HEK293 (cell line): Measurements from ENCODE around the gene LFNG.
A peak's percentile ranks its signal among the peaks of the same experiment; 100 is the strongest.

ENCODE experiments used
- AEBP2 ChIP-seq: fragments of 450-650 bp; formaldehyde crosslinking; IDR thresholded peaks from 2 replicates; pipeline ENCODE4 v1.5.1; 2016; ENCODE audit warnings: missing biosample characterization, missing genetic modification characterization, borderline replicate concordance
- CTCF ChIP-seq: fragments of 450-650 bp; formaldehyde crosslinking; IDR thresholded peaks from 2 replicates; pipeline ENCODE4 v1.5.1; 2016; ENCODE audit warnings: missing biosample characterization, missing genetic modification characterization
- ZNF140 ChIP-seq: fragments of 450-650 bp; formaldehyde crosslinking; IDR thresholded peaks from 2 replicates; pipeline ENCODE4 v1.5.1; 2016; ENCODE audit warnings: missing biosample characterization, missing genetic modification characterization
- TF ChIP-seq, protein P1 (sequence below): fragments of 450-650 bp; IDR thresholded peaks from 2 replicates; pipeline ENCODE4 v1.5.1; 2018; ENCODE audit warnings: missing biosample characterization, mild to moderate bottlenecking, missing genetic modification characterization
- TF ChIP-seq, protein P2 (sequence below): fragments of 450-650 bp; formaldehyde crosslinking; IDR thresholded peaks from 2 replicates; pipeline ENCODE4 v1.5.1; 2016; ENCODE audit warnings: missing biosample characterization, missing genetic modification characterization
- TF ChIP-seq, protein P3 (sequence below): fragments of 450-650 bp; formaldehyde crosslinking; IDR thresholded peaks from 2 replicates; pipeline ENCODE4 v1.5.1; 2016; ENCODE audit warnings: missing biosample characterization, missing genetic modification characterization

DNA sequence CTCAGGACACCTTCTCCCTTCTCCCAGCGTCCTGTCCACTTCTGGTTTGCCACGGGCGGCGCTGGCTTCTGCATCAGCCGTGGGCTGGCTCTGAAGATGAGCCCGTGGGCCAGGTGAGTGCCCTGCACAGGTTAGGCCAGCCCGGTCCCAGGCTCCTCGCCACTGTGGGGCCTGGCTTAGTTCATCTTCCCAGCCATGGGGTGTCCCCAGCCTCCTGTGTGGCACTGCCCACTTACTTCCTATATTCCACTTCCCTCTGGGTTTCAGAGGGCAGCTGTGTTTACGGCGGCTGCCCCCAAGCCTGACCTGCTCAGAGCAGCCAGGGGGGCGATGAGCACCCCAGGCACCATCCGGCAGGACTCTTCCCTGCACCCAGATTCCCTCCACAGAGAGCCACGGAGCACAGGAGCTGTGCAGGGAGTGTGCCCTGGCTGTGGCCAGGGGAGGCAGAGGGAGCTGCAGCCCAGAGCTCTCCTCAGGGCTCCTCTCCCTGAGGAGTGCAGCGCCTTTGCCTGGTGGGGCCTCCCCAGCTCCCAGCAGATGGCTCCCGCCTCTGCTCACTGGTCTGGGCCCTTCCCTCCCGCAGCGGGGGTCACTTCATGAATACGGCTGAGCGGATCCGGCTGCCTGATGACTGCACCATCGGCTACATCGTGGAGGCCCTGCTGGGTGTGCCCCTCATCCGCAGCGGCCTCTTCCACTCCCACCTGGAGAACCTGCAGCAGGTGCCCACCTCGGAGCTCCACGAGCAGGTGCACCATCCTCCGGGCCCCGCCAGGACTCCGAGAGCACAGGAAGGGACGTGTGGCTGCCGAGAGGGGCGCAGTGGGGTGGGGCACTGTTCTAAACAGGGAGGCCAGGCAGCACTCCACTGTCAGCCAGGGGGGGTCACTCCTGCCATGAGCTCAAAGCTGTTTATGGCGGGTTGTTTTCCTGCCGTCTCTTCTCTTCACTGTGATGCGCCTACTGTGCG lies 6.4 kb downstream of the LFNG start:
- TF ChIP-seq CTCF (tag by site-specific recombination) (peak; percentile 75), AEBP2 (tag by site-specific recombination) (no peak), ZNF140 (no peak)
- TF ChIP-seq, protein P1, sequence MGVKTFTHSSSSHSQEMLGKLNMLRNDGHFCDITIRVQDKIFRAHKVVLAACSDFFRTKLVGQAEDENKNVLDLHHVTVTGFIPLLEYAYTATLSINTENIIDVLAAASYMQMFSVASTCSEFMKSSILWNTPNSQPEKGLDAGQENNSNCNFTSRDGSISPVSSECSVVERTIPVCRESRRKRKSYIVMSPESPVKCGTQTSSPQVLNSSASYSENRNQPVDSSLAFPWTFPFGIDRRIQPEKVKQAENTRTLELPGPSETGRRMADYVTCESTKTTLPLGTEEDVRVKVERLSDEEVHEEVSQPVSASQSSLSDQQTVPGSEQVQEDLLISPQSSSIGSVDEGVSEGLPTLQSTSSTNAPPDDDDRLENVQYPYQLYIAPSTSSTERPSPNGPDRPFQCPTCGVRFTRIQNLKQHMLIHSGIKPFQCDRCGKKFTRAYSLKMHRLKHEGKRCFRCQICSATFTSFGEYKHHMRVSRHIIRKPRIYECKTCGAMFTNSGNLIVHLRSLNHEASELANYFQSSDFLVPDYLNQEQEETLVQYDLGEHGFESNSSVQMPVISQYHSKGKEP: no peak
- TF ChIP-seq, protein P2, sequence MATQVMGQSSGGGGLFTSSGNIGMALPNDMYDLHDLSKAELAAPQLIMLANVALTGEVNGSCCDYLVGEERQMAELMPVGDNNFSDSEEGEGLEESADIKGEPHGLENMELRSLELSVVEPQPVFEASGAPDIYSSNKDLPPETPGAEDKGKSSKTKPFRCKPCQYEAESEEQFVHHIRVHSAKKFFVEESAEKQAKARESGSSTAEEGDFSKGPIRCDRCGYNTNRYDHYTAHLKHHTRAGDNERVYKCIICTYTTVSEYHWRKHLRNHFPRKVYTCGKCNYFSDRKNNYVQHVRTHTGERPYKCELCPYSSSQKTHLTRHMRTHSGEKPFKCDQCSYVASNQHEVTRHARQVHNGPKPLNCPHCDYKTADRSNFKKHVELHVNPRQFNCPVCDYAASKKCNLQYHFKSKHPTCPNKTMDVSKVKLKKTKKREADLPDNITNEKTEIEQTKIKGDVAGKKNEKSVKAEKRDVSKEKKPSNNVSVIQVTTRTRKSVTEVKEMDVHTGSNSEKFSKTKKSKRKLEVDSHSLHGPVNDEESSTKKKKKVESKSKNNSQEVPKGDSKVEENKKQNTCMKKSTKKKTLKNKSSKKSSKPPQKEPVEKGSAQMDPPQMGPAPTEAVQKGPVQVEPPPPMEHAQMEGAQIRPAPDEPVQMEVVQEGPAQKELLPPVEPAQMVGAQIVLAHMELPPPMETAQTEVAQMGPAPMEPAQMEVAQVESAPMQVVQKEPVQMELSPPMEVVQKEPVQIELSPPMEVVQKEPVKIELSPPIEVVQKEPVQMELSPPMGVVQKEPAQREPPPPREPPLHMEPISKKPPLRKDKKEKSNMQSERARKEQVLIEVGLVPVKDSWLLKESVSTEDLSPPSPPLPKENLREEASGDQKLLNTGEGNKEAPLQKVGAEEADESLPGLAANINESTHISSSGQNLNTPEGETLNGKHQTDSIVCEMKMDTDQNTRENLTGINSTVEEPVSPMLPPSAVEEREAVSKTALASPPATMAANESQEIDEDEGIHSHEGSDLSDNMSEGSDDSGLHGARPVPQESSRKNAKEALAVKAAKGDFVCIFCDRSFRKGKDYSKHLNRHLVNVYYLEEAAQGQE (tag by site-specific recombination): no peak
- TF ChIP-seq, protein P3, sequence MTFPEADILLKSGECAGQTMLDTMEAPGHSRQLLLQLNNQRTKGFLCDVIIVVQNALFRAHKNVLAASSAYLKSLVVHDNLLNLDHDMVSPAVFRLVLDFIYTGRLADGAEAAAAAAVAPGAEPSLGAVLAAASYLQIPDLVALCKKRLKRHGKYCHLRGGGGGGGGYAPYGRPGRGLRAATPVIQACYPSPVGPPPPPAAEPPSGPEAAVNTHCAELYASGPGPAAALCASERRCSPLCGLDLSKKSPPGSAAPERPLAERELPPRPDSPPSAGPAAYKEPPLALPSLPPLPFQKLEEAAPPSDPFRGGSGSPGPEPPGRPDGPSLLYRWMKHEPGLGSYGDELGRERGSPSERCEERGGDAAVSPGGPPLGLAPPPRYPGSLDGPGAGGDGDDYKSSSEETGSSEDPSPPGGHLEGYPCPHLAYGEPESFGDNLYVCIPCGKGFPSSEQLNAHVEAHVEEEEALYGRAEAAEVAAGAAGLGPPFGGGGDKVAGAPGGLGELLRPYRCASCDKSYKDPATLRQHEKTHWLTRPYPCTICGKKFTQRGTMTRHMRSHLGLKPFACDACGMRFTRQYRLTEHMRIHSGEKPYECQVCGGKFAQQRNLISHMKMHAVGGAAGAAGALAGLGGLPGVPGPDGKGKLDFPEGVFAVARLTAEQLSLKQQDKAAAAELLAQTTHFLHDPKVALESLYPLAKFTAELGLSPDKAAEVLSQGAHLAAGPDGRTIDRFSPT (tag by site-specific recombination): no peak
